D721Med (cell line): ENCODE measurements around the gene PLSCR5.

Experiments
- DNase-seq: peaks from one replicate; pipeline ENCODE4 v3.0.0; 2011; ENCODE audit warnings: low spot score; ENCODE audit not compliant: insufficient read length
- FAIRE-seq: peaks from 2 replicates; lab custom pipeline; 2011; peaks lifted over from hg19 to GRCh38; lab: Jason Lieb, UNC
- TF ChIP-seq, protein P1 (sequence below): IDR thresholded peaks from 2 replicates; pipeline ENCODE4 v1.5.1; 2012; ENCODE audit warnings: mild to moderate bottlenecking, control low read depth; ENCODE audit not compliant: insufficient read depth; ENCODE audit errors: missing control alignments

Gene PLSCR5

DNA sequence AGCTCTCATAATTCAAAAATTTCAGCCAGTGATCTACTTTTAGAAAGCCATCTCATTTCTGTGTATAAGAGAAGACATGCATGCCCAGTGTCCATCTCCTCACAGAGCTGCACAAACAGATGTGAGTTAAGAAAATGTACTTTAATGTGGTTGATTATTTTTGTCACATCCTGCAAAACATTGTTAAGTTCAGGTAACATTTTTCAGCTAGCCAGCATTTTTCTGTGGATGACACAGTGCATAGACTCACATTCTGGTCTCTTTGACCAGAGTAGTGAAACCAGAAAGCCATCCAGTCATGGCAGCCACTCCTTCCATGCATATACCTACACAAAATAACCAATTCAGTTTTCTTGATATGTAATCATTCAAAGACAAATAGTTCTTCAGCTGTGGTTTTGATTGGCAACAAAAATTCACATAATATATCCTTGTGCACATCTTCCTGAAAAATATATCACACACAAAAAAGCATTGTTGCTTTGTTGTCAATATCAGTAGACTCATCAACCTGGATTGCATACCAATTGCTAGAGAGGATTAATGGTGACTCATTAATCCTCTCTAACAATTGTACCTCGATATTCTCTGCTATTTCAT, 58.7 kb downstream of the PLSCR5 start:
- no peak for DNase-seq
- TF ChIP-seq, protein P1, sequence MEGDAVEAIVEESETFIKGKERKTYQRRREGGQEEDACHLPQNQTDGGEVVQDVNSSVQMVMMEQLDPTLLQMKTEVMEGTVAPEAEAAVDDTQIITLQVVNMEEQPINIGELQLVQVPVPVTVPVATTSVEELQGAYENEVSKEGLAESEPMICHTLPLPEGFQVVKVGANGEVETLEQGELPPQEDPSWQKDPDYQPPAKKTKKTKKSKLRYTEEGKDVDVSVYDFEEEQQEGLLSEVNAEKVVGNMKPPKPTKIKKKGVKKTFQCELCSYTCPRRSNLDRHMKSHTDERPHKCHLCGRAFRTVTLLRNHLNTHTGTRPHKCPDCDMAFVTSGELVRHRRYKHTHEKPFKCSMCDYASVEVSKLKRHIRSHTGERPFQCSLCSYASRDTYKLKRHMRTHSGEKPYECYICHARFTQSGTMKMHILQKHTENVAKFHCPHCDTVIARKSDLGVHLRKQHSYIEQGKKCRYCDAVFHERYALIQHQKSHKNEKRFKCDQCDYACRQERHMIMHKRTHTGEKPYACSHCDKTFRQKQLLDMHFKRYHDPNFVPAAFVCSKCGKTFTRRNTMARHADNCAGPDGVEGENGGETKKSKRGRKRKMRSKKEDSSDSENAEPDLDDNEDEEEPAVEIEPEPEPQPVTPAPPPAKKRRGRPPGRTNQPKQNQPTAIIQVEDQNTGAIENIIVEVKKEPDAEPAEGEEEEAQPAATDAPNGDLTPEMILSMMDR = no peak
- no peak for FAIRE-seq

DNA sequence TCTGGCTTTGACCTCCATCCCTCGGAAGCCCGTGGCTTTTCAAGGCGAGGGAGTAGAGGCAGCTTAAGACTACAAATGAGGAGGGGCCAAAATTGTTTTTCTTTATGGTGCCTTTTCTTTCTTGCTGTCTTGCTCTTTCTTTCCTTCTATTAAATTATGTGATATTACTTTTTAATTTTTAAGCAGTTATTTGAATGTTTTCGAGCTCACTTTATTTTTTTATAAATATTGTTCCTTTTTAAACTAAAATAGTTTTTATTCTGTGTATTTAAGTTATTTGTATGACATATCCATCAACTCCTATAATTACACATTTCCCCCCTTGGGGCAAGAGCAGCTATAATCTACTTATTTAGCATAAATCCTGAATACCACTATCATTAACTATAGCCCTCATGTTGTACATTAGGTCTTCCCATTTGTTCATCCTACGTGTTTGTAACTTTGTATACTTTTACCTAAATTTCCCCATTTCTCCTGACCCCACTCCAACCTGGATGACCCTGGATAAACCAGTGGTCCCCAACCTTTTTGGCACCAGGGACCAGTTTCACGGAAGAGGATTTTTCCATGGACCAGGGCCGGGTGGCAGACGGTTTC, 60.1 kb downstream of the PLSCR5 start:
- DNase-seq (no peak), FAIRE-seq (no peak)
- TF ChIP-seq, protein P1 = no peak

DNA sequence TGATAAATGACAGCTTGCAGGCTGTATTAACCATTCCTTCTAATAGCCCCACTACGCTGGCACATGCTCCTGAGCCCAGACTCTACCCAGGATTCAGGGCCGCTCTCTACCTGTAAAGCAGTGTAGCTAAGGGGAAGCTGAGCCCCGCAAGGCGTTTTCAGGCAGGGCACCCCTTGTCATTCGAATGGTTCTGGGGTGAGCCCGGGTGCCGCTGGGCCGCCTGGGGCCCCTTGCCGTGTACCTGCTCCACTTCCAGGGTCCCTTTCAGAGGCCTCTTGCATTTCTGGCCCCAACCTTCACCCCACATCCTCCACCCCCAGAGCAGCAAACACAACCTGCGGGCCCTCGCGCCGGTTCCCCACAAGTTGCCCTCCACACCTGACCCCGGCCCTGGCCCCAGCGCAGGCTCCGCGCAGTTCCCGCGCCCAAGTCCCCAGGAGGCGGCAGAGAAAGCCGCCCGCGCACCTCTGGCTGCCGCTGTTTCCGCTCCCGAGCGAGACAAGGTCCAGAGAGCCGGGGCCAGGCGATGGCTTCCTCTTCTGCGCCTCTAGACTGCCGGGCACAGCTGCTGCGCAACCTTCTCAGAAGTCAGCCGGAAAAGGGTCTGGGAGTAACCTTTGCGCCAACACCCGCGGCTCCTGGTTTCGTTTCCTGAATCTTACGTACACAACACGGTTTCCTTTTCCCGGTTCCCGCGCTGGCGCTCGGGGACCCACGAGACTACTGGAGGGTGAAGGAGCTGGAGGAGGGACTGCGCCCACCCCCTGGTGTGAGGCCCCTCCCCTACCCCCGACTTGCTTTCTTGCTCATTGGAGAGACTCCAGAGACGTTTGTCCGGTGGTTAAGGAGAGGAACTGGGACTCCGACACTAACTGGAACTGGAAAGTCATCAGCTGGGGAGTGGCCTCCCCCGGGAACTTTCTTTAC, 60.9 kb downstream of the PLSCR5 start, which contains the start of gene PLSCR1:
PLSCR1 (minus strand) TSS at position 606 of the 927 bp plus-strand sequence. CDS start 8,055 bp downstream, outside the sequence.
- DNase-seq (peak; percentile 35), FAIRE-seq (no peak)
- TF ChIP-seq, protein P1 = no peak

DNA sequence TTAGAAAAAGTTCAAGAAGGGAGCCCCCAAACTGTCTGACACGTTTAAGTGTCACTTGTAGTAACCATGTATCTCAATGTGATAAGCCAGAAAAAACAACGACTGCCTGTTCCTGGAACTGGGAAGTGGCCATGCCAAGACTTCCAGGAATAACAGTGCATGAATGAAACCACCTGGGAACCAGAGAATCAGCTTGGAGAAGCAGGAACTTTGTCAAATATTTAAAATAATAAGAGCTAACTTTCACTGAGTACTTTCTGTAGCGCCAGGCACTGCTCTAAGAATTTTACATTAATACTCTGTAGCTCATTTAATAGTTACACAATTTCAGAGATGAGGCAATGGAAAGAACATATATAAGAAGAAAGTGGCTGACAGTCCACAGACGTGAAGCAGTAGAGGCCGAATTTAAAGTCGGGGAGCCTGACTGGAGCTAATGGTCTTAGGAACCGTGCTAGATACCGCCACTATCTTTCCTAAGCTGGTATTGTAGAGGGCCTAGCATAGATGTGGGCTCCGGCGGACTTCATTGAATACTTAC, 61.6 kb downstream of the PLSCR5 start:
- FAIRE-seq (no peak), DNase-seq (no peak)
- TF ChIP-seq, protein P1 = no peak

DNA sequence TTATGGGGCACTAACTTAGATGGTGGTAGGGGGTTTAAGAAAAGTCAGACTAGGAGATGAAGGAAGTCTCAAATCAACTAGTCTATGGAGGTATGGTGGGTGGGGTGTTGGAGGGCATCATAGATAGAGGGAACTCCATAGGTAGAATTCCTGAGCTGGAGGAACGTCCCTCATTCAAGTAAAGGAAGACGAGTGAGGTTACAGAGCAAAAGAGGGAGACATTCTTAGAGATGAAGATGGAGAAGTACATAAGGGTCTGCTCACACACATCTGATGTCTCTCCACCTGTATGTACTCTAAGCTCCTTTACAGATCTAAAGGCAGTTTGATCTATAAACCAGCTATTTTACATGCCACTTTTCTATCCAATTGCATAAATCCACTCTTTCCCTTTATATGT, 62.2 kb downstream of the PLSCR5 start:
- TF ChIP-seq, protein P1 = no peak
- DNase-seq (no peak), FAIRE-seq (no peak)

DNA sequence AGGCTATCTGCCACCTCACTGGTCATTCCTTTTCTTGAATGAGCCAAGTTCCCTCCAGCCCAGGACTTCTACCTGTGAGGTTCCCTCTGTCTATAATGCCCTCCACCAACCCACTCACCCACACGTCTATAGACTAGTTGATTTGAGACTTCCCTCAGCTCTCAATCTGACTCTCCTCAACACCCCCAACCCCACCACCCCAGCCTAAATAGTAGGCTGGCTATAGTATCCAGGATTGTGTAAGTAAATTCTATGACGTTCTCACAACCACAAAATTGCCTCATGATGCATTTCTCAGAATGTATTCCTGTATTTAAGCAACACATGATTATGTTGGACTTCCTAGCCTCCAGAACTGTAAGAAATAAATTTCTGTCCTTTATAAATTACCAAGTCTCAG, 63.0 kb downstream of the PLSCR5 start:
- DNase-seq (no peak), FAIRE-seq (no peak)
- TF ChIP-seq, protein P1 = no peak
